HG03378 (cell line): ENCODE results near the gene GREB1.

Experiments
- ATAC-seq: cut with Tn5 transposase; IDR thresholded peaks from one replicate; pipeline ENCODE4 v1.9.1; 2021; ENCODE audit warnings: mild to moderate bottlenecking, moderate library complexity; ENCODE audit not compliant: unreplicated experiment

Gene GREB1

DNA sequence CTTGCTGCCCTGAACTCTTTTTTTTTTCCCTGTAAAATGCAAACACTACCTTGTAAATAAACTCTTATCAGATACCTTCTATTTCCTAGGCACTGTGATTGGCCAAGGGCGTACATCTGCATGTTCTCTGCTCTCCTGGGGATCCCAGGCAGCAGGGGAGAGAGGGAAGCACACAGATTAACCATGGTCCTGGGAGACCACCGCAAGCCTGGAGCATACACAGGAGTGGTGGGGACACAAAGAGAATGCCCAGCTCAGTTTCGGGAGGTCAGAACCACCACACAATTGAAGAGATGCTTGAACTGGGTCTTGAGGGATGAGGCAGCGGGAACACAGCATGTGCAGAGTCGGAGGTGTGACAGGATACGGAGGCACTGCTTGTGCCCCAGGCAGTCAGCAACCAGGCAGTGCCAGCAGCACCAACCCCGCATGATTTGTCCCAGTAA is 2.1 kb downstream of the GREB1 start:
- ATAC-seq, result no peak

DNA sequence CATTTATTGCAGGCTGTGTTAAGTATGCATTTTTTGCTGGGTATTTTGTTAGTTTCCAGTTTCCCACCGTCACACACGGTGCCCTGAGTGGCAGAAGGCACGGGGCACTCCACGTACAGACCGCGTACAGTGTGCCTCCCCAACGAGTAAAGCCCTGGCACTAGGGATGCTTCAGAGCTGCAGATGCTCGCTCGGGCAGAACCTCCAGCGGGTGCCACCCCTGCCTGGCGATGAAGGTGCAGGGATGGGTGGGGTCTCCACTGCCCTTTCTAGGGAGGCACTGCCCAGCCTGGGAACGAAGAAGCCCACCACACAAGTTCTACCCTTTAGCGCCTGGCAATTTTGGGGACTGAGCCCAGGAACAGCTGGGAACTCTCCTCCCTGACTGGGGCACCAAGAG is 4.1 kb downstream of the GREB1 start:
- no peak for ATAC-seq

GRCh38 chr2:11539317-11540147 is 5.7 kb downstream of the GREB1 start:
- ATAC-seq, result no peak

GRCh38 chr2:11540148-11540995 is 6.5 kb downstream of the GREB1 start:
- no peak for ATAC-seq

- no peak for ATAC-seq
Observed at GRCh38 chr2:11540996-11541692, 7.3 kb downstream of the GREB1 start.

- ATAC-seq, result no peak
Observed at GRCh38 chr2:11541693-11542274, 7.9 kb downstream of the GREB1 start.

DNA sequence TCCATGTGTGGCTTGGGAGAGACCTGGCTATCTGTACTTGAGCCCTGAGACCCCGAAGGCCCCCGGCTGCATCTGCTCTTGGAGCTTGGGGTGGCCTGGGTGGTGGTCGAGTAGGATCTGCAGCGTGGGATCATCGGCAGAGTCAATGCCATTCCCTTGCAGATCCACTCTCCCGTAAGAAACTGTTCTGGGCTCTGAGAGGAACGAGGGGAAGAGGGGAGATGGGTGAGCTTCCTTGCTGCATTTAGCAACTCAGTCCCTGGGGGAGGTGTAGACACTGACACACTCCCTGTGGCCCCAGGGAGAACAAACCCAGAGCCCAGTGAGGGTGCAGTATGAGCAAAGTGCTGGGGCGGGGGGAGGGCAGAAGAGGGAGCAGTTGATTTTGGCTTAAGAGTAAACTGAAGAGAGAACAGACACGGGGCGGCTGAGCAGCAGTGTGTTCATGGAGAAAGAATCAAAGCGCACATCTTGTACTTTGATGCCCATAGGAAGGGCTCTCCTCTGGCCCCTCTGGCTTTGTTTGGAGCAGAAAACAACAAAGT is 8.5 kb downstream of the GREB1 start:
- no peak for ATAC-seq

DNA sequence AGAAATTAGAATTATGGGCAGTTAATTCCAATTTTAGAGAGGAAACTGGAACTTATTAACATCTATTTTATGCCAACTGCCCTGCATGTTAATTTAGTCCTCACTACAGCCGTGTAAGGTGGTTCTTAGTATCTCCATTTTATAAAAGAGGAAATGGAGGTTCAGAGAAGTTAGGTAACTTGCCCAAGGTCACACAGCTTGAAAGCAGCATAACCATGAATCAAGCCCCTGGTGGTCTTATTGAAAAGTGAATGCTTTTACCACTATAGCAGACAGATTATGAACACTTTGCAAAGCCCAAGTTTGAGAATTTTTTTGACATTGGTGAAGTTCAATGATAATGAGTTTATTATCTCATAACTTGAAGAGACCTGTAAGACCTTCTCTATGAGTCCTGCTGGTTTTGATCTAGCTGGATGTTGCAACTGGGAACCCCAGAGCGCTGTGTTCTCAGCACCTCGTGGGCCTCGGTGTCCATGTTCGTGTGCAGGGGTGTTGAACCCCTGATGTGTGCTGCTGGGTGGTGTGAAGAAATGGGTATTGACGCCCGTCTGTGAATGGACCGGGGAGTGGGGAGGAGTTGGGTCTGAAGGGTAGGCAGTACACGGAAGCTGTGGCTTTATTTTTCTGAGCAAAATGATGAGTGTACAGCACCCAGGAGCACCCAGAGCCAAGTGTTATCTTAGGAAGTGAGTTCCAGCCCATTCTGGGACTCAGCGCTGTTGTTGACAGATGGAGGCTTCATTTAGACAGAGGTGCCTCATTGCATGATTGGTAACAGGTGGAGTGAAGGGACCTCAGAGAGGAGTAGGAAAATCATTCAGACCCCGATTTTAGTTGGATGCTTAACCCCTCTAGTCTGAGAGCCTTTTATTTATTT is 9.7 kb downstream of the GREB1 start:
- no peak for ATAC-seq

DNA sequence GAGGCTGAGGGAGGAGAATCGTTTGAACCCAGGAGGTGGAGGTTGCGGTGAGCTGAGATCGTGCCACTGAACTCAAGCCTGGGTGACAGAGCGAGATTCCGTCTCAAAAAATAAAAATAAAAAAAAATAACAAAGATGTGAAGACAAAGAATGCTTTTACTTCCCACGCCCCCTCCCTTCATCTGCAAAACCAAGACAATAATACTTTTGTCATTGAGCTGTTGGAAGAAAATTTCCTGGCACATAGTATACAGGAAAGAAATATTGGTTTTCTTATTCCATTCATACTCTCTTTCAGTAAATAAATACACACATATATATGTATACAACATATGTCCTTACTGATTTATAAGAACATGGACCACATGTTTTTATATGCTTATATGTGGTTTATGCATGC is 12.2 kb downstream of the GREB1 start:
- no peak for ATAC-seq

DNA sequence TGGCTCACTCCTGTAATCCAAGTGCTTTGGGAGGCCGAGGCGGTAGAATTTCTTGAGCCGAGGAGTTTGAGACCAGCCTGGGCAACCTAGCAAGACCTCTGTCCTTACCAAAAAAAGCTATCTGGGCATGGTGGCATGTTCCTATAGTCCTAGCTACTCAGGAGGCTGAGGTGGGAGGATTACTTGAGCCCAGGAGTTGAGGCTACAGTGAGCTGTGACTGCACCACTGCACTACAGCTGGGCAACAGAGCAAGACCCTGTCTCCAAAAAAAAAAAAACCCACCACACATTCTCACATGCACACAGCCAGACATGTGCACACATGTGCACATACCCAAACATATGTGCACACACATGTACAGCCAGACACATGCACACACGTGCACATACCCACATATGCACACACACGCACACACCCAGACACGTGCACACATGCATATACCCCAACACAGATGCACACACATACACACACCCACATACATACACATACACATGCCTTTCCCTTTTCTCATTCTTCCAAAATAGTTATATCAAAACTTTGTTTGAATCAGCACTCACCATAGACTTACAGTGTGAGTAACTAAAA is 14.2 kb downstream of the GREB1 start:
- ATAC-seq, result no peak

GRCh38 chr2:11550302-11550701 is 16.5 kb downstream of the GREB1 start:
- ATAC-seq, result no peak

DNA sequence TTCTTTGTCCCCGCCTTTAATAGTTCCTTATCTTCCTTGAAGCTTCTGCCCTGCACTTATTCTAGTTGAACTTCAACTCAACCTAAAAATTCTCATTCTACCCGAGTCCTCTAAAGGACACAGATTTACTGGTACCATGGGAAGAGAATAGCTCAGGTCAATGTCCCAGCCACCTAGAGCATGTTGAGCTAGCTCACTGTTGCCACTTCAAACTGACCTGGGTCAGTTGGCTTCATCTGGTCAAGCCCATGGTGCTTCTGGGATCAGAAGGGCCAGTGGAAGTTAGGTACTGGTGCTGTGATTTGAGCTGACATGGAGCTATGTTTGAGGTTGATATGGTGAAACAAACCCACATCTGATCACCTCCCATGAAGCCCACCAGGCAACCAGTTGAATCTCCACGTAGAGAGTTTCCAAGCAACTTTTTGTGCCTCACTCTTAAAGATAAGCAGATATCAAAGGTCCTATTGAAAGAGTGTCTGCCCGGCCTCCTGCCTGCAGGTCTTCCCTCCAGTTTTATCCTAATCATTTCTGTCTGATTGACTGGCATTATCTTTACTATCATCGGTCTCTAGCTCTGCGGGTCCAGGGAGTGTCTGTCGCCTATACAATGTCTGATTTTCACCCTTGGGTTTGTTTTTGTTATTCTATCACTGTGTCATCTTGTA is 17.2 kb downstream of the GREB1 start:
- ATAC-seq, result no peak

GRCh38 chr2:11551569-11552259 is 17.9 kb downstream of the GREB1 start:
- ATAC-seq, result no peak

DNA sequence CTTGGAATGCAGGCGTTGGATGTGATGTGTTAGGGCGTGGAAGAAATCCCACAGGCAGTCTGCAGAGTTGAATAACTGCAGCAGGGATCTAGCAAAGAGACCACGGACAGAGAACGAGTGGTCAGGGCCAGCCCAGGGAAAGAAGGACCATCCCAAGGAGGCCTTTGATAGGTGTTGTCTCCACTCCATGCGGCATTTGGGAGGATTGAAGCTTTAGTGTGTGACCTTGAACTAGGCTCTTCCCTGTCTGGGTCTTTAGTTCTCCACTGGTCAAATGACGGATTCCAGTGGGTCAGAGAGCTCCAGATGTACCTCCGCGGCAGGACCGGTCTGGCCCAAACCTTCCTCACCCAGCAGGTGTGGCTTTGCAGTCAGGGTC is 18.4 kb downstream of the GREB1 start:
- no peak for ATAC-seq

- ATAC-seq, result no peak
Observed at GRCh38 chr2:11553661-11554398, 20.0 kb downstream of the GREB1 start.

GRCh38 chr2:11554399-11554716 is 20.5 kb downstream of the GREB1 start:
- no peak for ATAC-seq

DNA sequence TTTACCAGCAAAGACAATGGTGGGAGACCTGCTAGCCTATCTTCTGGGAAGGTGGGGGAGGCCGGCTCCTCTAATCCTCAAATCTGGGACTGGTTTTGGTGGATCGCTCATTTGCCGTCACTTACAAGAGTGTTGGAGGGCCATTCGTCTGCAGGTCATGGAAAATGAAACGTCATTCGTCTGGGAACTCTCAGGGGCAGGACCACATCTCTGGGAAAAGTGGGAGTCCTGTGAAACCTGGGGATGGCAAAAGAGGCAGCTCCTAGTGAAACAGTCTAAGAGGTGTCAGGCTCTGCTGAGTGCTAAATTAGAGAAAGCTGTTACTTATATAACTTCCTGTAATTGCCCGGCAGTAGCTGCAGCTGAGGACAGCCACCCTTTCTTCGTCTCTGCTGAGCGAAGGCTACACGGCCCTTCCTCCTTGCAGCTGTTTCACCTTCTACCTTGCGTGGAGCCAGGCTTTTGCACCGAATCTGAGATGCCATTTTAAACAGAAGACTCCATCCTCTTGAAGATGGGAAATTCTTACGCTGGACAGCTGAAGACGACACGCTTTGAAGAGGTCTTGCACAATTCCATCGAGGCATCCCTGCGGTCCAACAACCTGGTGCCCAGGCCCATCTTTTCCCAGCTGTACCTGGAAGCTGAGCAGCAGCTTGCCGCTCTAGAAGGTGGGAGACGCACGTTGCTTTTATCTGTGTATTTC is 22.4 kb downstream of the GREB1 start:
- no peak for ATAC-seq
